ENCODE data around the gene HKDC1.

DNA sequence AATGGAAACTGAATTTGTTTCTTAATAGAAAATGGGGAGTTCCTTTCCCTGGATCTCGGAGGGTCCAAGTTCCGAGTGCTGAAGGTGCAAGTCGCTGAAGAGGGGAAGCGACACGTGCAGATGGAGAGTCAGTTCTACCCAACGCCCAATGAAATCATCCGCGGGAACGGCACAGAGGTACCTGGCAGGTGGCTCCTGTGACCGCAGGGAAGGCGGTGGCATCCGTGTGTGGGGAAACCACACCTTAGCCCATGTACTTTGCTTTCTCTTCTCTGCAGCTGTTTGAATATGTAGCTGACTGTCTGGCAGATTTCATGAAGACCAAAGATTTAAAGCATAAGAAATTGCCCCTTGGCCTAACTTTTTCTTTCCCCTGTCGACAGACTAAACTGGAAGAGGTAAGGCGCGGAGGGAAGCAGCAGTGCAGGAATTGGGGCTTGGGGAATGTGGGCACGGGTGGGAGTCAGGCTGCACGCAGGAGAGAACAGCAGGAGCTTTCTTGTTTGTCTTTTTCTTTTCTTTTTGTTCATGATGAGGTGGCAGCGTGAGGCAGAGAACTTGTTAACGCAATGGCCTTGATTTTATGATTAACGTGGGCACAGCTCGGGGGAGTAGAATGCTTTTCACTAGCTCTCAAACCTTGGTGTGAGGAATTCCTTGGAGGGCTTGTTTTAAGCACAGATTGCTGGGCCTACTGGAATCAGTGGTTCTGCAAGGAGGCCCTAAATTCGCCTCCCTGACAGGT, 12.8 kb downstream of the HKDC1 start:
- TF ChIP-seq, protein P1, sequence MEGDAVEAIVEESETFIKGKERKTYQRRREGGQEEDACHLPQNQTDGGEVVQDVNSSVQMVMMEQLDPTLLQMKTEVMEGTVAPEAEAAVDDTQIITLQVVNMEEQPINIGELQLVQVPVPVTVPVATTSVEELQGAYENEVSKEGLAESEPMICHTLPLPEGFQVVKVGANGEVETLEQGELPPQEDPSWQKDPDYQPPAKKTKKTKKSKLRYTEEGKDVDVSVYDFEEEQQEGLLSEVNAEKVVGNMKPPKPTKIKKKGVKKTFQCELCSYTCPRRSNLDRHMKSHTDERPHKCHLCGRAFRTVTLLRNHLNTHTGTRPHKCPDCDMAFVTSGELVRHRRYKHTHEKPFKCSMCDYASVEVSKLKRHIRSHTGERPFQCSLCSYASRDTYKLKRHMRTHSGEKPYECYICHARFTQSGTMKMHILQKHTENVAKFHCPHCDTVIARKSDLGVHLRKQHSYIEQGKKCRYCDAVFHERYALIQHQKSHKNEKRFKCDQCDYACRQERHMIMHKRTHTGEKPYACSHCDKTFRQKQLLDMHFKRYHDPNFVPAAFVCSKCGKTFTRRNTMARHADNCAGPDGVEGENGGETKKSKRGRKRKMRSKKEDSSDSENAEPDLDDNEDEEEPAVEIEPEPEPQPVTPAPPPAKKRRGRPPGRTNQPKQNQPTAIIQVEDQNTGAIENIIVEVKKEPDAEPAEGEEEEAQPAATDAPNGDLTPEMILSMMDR (IDR thresholded peaks at IDR 0.05), result no peak
- no peak for TF ChIP-seq POLR2A (IDR thresholded peaks at IDR 0.05)
